H1 (cell line): ENCODE data around the gene TLK2. TPM values are rescaled to one million over a fixed set of nuclear protein-coding genes. Genes with fewer than 3 reads are reported as not detected.

Source experiments
- RAD21 ChIP-seq, 2 experiments: IDR thresholded peaks in 1 of 2; conservative IDR thresholded peaks in 1 of 2; 2 replicates each; pipeline ENCODE4 v1.6.1; 2011; ENCODE audit warnings: low read depth in 2 of 2, low read length in 2 of 2, improper control_type of control experiment in 1 of 2, inconsistent platforms in 1 of 2, mild to moderate bottlenecking in 1 of 2, moderate library complexity in 1 of 2
- SIN3A ChIP-seq, 2 experiments: IDR thresholded peaks in 1 of 2; conservative IDR thresholded peaks in 1 of 2; 2 replicates each; pipeline ENCODE4 v1.6.1; 2011 to 2012; ENCODE audit warnings: low read length in 2 of 2, improper control_type of control experiment in 1 of 2, low read depth in 1 of 2, mild to moderate bottlenecking in 1 of 2
- TCF12 ChIP-seq: IDR thresholded peaks from 2 replicates; pipeline ENCODE4 v1.6.1; 2011; ENCODE audit warnings: low read depth, mild to moderate bottlenecking, low read length
- polyA plus RNA-seq, 7 experiments: library from polyadenylated mRNA; depleted of rRNA in 3 of 7; stranded (reverse) in 5 of 7; unstranded in 2 of 7; fragments of >200 nt in 5 of 7; fragments of 200-250 nt in 2 of 7; gene quantifications; 1 replicate in 5 of 7; 2 replicates in 1 of 7; 4 replicates in 1 of 7; pipeline versions ENCODE4 v1.2.1 to v1.2.3, GENCODE V29; 2011 to 2013; ENCODE audit warnings: missing spikeins in 2 of 7, mixed read lengths in 2 of 7
- total RNA-seq: library from RNA; stranded (reverse); fragmentation: NEBNext Ultra II Directional; extraction: Animal tissue kit (Norgen Biotek cat#: 25700); gene quantifications from 2 replicates; pipeline ENCODE4 v1.2.1, GENCODE V29; 2021

The TLK2 gene
- total and polyA plus RNA-seq, 2 of the 8 experiments (the other 6 are each of a cell fraction or from before 2014, with no cell fraction given) = 43.1 to 59.9 TPM

DNA sequence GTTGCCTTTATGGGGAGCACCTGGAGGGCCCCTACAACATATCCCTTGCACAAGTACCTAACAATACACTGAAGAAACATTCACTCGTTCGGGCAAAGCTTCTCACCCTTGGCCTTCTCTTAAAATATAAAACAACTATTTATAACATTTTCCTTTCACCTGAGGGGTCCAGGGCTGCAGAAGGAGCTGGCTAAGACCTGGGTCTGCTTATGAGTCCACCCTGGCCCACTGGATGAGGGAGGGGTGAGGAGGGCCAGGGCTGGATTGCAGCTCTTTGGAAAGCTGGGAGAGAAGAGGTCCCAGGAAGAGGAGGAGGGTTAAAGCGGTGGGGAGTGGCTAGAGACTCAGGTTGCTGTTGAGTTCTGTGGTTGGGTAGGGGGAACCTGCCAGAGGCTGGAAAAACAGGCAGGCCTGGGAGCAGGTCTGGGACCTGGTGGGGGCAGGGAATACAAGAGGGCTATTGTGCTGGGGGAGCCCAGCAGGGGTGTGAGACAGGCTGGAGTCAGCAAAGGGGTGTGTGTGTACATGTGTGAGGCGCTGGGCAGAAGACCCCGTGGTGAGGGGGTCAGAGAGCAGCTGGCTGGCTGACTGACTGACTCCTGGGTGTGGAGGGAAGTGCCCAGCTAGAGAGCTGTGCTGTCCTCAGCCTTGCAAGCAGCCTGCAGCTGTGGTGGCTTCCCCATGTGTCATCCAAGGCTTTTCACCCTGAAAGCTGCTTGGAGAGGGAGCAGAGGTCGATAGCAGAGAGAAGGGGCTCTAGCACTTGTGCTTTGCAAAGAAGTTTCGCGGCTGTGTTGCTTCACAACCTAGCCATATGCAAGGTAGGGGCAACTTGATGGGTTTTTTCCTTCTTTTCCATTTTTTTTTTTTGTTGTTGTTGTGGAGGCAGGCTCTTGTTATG, 138.6 kb downstream of the TLK2 start (continued):
- TF ChIP-seq SIN3A (conservative IDR thresholded peaks at IDR 0.05 in 1 of 2, IDR thresholded peaks at IDR 0.05 in 1 of 2; ENCODE audit: low read depth in 1 of 2, low read length in 2 of 2) (peak in 1 of 2 experiments; percentile 78; a peak in 1 of 4 replicates), TCF12 (0 out of 2 replicates have a peak, but pooled peaks have one; percentile 46), RAD21 (IDR thresholded peaks at IDR 0.05 in 1 of 2, conservative IDR thresholded peaks at IDR 0.05 in 1 of 2; ENCODE audit: low read depth in 2 of 2, low read length in 2 of 2) (peak in 1 of 2 experiments; percentile 9; a peak in 1 of 4 replicates)
